HG03571 (cell line): ENCODE results near the gene R3HDM2.
"Not testable (repeated sequence)": the region's sequence is repeated elsewhere in the genome, so short reads cannot be mapped to it uniquely, and the experiment has no call there.

Source experiments
- ATAC-seq: cut with Tn5 transposase; IDR thresholded peaks from one replicate; pipeline ENCODE4 v1.9.1; 2021; ENCODE audit not compliant: unreplicated experiment

Gene R3HDM2

DNA sequence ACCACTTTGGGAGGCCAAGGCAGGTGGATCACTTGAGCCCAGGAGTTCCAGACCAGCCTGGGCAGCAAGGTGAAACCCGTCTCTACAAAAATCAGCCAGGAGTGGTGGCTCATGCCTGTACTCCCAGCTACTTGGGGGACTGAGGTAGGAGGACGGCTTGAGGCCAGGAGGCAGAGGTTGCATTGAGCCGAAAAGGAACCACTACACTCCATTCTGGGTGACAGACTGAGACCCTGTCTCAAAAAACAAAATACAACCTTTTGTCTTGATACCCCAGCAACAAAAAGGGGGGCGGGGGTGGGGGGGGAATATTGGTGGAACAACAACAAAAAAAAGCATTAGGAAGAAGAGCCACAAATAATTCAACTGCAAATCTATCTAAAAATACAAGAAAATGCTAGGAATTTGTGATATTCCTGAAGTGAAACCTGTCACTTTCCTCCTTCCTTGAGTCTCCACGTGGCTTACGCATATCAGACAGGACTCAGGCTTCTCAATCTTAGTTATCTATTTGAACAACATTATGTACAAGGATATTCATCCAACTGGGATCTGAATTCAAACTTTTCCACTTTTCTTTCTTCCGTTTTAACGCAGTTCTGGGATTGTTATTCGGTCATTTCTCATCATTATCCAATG, 1.3 kb downstream of the R3HDM2 start:
- ATAC-seq: no peak

DNA sequence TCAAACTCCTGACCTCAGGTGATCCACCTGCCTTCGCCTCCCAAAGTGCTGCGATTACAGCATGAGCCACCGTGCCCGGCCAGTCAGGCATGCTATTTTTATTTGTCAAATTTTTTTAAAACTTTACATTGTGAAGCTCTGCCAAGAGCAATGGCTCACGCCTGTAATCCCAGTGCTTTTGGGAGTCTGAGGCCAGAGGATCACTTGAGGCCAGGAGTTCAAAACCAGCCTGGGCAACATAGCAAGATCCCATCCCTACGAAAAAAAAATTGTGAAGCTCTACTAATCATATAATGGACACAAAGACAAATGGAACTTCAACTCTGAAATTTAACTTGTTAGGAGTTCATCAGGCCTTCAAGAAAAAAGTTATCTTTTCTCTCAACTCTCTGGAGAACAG, 1.9 kb downstream of the R3HDM2 start:
- no peak for ATAC-seq

DNA sequence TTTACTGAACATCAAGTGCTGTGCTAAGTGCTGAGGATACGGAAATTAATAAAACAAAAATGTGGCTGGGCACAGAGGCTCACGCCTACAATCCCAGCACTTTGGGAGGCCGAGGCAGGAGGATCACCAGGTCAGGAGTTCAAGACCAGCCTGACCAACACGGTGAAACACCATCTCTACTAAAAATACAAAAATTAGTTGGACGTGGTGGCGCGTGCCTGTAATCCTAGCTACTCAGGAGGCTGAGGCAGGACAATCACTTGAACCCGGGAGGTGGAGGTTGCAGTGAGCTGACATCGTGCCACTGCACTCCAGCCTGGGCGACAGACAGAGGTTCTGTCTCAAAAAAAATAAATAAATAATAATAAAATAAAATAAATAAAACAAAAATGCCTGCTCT, 3.9 kb downstream of the R3HDM2 start:
- ATAC-seq: not testable (repeated sequence)

DNA sequence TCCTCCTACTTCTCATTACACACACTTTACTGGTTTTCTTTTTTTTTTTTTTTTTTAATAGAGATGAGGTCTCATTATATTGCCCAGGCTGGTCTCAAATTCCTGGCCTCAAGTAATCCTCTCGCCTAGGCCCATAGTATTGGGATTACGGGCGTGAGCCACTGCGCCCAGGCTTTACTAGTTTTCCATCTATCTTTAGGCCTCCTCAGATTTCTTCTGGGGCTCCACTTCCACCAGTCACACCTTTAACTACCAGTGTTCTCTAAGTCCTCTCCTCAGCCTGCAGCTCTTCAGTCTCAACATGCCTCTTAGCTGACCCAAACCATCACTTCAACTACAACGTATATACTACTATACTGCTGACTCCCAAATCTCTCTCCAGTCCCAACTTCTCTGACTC, 10.4 kb downstream of the R3HDM2 start:
- no peak for ATAC-seq

DNA sequence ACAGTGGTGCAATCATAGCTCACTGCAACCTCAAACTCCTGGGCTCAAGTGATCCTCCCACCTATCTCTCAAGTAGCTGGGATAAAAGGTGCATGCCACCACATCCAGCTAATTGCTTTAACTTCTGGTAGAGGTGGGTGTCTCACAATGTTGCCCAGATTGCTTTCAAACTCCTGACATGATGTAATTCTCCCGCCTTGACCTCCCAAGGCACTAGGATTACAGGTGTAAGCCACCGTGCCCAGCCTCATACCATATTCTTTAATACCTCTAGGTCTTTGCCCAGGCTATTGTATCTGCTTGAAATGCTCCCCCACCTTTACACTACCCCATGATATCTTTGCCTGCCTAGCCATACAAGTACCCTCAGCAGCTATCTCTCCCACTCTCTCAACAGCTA, 11.3 kb downstream of the R3HDM2 start:
- ATAC-seq: no peak

DNA sequence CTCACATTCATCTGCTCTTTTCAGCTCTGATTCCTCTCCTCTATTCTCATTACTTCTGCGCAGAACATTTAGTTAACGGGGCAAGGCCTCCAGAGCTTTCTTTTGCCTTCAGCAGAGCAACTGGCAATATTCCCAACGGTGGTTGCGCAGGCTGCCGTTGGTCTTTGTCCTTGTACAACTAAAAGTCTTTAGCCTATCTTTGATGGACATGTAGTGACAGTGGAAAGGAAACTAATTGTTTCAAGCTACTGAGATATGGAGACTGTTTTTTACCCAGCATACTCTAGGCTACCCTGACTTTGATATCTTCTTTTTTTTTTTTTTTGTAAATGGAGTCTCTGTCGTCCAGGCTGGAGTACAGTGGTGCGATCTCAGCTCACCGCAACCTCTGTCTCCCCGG, 12.6 kb downstream of the R3HDM2 start:
- ATAC-seq: no peak

DNA sequence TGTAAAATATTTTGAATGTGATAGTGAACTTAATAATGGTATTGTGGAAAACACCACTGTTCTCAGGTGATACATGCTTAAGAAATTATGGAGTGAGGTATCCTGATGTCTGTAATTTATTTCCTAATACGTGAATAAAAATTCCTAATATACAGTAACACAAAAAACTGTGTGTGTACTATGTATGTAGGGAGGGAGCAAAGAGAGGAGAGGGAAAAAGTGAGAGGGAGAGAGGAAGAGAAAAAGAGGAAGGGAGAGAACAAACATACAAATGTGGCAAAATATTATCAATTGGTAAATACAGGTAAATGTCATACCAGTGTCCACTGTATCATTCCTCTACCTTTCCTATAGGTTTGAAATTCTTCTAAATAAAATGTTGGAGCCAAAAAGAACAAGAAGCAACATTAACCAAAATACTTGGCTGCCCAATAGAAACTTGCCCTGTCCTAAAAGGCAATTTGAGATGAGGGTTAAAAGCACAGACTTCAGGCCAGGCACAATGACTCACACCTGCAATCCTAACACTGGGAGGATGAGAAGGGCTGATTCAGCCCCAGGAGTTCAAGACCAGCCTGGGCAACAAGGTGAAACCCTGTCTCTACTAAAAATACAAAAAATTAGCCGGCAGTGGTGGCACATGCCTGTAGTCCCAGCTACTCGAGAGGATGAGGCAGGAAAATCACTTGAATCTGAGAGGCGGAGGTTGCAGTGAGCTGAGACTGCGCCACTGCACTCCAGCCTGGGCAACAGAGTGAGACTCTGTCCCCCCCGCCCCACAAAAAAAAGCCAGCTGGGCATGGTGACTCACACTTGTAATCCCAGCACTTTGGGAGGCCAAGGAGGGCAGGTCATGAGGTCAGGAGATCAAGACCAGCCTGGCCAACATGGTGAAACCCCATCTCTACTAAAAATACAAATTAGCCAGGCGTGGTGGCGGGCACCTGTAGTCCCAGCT, 14.5 kb downstream of the R3HDM2 start:
- ATAC-seq: no peak

DNA sequence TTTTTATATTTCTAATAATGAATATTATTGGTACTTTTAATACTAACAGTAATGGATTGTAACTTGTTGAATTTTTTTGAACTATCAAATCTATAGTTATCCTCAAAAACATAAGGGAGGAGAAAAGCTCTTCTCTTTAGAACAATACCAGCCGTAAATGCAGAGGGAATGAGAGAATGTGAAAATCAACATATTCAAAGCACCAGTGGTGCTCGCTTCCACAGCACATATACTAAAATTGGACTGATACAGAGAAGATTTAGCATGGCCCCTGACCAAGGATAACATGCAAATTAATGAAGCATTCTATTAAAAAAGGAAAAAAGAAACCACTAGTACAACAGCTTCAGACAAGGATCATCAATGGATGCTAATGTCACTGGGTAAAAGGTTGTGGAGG, 15.8 kb downstream of the R3HDM2 start:
- no peak for ATAC-seq

DNA sequence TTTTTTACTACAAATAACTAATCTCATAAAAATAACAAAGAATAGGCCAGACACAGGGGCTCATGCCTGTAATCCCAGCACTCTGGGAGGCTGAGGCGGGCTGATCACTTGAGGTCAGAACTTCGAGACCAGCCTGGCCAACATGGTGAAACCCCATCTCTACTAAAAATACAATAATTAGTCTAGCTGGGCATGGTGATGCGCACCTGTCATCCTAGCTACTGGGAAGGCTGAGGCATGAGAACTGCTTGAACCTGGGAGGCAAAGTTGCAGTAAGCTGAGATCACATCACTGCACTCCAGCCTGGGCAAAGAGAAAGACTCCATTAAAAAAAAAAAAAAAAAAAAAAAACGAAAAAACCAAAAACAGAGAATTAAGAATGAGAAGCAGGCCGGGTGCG, 16.7 kb downstream of the R3HDM2 start:
- ATAC-seq: not testable (repeated sequence)

DNA sequence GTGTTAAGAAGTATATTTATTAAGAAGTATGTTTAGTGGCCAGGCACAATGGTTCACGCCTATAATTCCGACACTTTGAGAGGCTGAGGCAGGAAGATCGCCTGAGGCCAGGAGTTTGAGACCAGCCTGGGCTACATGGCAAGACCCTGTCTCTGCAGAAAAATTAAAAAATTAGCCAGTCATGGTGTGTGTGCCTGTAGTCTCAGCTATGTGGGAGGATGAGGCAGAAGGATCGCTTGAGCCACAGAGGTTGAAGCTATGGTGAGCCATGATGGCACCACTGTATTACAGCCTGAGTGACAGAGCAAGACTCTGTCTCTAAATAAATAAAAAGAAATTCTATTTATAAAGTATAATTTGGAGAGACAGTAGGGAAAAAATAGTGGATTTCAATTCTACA, 20.3 kb downstream of the R3HDM2 start:
- ATAC-seq: no peak

DNA sequence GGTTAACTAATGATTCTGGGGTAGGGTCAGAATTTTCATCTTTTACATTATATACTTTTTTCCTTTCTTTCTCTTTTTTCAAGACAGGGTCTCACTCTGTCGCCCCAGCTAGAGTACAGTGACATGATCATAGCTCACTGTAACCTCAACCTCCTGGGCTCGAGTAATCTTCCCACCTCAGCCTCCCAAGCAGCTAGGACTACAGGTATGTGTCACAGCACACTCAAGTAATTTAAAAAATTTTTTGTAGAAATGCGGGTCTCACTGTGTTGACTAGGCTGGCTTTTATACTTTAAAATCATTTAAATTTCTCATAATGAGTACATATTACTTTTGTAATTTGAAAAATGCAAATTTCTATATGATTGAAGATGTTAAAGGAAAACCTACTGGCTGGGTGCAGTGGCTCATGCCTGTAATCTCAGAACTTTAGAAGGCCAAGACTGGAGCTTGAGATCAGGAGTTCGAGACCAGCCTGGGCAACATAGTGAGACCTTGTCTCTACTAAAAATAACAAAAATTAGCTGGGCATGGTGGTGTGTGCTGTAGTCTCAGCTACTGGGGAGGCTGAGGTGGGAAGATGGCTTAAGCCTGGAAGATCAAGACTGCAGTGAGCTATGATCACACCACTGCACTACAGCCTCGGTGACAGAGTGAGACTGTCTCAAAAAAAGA, 25.7 kb downstream of the R3HDM2 start:
- no peak for ATAC-seq

DNA sequence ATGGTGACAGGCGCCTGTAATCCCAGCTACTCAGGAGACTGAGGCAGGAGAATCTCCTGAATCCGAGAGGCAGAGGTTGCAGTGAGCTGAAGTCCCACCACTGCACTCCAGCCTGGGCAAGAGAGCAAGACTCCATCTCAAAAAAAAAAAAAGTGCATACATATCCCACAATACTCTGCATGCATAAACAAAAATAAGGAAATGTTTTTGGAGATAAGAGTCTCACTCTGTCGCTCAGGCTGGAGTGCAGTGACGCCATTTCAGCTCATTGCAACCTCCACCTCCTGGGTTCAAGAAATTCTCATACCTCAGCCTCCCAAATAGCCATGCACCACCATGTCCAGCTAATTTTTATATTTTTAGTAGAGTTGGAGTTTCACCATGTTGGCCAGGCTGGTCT, 28.7 kb downstream of the R3HDM2 start:
- ATAC-seq: not testable (repeated sequence)

DNA sequence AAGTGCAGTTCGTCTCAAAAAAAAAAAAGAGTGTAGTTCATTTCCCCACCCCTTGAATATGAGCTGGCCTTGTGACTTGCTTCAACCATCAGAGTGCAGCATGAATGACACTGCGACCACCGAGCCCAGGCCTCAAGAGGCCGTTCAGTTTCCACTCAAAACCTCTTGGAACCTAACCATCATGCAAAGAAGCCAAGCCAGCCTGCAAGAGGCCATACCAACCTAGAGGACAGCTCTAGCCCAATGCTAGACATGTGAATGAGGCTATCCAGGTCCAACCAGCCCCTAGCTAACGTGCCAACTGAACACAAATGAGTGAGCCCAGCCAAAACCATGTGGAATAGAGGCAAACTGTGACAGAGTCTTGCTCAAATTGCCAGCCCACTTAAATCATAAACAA, 29.7 kb downstream of the R3HDM2 start:
- no peak for ATAC-seq

DNA sequence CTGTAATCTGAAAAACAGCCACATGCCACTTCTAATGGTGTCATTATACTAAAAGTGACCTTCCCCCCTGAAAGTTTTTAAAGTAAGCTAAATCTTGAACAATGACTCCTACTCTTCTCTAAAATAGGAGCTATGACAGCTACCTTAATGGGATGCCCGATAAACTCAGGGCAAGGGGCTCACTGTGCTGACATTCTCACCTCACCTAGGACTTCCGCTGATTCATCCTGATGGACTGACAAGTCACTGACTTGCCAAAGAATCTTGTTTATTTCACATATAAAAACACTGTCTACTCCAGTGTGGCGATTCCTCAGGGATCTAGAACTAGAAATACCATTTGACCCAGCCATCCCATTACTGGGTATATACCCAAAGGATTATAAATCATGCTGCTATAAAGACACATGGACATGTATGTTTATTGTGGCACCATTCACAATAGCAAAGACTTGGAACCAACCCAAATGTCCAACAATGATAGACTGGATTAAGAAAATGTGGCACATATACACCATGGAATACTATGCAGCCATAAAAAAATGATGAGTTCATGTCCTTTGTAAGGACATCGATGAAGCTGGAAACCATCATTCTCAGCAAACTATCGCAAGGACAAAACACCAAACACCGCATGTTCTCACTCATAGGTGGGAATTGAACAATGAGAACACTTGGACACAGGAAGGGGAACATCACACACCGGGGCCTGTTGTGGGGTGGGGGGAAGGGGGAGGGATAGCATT, 31.0 kb downstream of the R3HDM2 start:
- ATAC-seq: not testable (repeated sequence)

DNA sequence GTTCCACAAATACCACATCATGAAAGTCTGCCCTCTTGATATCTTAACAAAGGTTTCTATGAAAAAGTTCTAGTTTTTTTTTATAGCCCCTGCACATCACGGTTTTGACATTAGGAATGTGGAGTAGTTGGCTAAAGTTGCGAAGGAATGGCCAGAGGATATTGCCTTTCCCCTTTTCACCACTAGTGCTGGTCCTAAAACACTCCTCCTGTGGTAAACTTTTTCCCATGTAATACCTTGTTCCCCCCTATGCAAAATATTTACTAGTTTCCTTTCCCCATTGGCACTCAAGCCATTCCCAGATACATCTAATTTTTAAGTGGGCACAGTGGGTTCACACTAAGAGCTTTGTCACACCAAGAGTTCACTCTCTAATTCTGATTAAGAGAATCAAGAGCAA, 33.4 kb downstream of the R3HDM2 start:
- ATAC-seq: no peak

DNA sequence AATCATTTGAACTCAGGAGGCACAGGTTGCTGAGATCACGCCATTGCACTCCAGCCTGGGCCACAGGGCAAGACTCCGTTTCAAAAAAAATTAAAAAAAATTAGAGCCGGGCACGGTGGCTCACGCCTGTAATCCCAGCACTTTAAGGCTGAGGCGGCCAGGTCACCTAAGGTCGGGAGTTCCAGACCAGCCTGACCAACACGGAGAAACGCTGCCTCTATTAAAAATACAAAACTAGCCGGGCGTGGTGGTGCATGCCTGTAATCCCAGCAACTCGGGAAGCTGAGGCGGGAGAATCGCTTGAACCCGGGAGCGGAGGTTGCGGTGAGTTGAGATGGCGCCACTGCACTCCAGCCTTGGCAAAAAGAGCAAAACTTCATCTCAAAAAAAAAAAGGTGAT, 35.7 kb downstream of the R3HDM2 start:
- ATAC-seq: no peak

DNA sequence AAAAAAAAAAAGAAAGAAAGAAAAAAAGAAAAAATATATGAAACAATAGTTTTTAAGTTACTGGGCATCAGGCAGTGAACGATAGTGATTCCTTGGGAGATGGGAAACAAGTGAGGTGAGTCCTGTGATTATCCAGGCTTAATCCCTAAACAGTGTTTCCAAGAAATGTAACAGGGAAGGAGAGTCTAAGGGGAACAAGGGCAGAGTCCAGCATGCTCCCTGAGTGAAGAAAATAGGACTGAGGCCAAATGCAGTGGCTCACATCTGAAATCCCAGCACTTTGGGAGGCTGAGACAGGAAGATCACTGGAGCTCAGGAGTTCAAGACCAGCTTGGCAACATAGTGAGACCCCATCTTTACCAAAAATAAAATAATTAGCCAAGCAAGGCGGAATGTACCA, 40.7 kb downstream of the R3HDM2 start:
- ATAC-seq: no peak

DNA sequence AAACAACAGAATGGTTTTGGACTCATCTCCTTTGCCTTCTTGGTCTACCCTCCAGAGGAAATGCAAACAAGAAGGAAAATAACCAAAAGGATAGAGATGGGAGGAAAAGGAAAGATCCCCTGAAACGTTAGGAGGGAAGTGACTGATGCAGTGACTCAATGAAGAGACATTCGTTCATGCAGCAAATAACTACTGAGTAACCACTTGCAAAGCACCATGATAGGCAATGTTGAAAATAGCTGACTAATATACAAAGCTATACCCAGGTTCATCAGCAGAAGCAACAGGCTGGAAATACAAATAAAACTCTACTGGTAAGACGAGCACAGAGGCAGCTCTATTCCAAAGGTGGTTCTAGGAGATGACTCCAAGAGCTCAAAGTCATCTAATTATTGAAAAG, 41.8 kb downstream of the R3HDM2 start:
- ATAC-seq: no peak

DNA sequence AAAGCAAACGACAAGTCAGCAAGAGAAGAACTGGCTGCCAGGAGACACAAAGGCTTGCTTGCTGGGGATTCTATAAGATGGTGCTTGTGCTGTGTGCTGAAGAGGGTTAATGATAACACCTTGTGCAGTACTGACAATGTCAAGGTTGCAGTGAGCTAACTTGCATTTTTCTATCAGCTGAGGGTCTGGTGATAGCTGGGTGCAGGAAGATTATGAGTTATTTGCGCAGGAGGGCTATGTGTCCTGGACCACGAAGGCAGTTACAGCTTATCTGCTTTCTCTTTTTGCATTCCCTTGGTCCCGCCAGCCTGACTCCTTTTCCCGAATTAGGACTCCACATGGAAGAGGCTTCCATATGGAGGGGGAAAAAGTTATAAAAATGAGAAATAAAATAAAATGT, 42.4 kb downstream of the R3HDM2 start:
- ATAC-seq: no peak

DNA sequence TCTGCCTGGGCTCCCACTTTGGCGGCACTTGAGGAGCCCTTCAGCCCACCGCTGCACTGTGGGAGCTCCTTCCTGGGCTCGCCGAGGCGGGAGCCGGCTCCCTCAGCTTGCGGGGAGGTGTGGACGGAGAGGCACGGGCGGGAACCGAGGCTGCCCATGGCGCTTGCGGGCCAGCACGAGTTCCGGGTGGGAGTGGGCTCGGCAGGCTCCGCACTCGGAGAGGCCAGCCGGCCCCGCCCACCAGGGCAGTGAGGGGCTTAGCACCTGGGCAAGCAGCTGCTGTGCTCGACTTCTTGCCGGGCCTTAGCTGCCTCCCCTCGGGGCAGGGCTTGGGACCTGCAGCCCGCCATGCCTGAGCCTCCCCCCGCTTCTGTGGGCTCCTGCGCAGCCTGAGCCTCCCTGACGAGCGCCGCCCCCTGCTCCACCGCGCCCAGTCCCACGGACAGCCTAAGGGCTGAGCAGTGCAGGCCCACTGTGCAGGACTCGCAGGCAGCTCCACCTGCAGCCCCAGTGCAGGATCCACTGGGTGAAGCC, 44.6 kb downstream of the R3HDM2 start:
- no peak for ATAC-seq

DNA sequence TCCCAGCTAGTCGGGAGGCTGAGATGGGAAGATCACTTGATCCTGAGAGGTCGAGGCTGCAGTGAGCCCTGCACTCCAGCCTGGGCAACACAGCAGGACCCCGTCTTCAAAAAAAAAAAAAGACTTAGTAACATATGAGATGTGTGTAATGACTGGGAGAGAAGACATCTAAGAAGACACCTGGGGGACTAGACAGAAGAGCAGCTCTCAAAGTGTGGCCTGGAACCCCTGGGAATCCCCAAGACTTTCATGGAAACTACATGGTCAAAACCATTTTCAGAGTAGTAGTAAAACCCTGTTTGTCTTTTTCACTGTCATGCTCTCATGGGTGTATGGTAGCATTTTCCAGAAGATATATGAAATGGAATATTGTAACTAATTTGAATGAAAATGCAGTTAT, 45.3 kb downstream of the R3HDM2 start:
- no peak for ATAC-seq
